IPS-NIHi7 (cell line): ENCODE data around the gene DUSP7.

ENCODE experiments used
- DNase-seq: peaks from one replicate; pipeline ENCODE4 v3.0.0; 2012; ENCODE audit warnings: mixed read lengths; ENCODE audit errors: extremely low spot score

DUSP7 gene

GRCh38 chr3:52026041-52026440 is 30.3 kb downstream of the DUSP7 start:
- no peak for DNase-seq

- DNase-seq, result no peak
Observed at GRCh38 chr3:52025453-52025852, 30.9 kb downstream of the DUSP7 start.

GRCh38 chr3:52024765-52025452 is 31.5 kb downstream of the DUSP7 start:
- DNase-seq, result no peak

- no peak for DNase-seq
Observed at GRCh38 chr3:52023860-52024764, 32.3 kb downstream of the DUSP7 start.

GRCh38 chr3:52023101-52023770 is 33.1 kb downstream of the DUSP7 start:
- no peak for DNase-seq

- peak; percentile 66 for DNase-seq
Observed at GRCh38 chr3:52022323-52023100, 33.9 kb downstream of the DUSP7 start.

- no peak for DNase-seq
Observed at GRCh38 chr3:52021489-52022268, 34.7 kb downstream of the DUSP7 start.

GRCh38 chr3:52020796-52021195 is 35.6 kb downstream of the DUSP7 start:
- DNase-seq, result no peak

- no peak for DNase-seq
Observed at GRCh38 chr3:52019352-52020080, 36.9 kb downstream of the DUSP7 start.

GRCh38 chr3:52018319-52019000 is 37.9 kb downstream of the DUSP7 start:
- DNase-seq, result no peak

GRCh38 chr3:52017586-52017985 is 38.8 kb downstream of the DUSP7 start:
- no peak for DNase-seq

- DNase-seq, result no peak
Observed at GRCh38 chr3:52015438-52016228, 40.7 kb downstream of the DUSP7 start.

GRCh38 chr3:52014613-52015012 is 41.8 kb downstream of the DUSP7 start:
- DNase-seq, result peak; percentile 79

GRCh38 chr3:52013802-52014598 is 42.4 kb downstream of the DUSP7 start:
- DNase-seq, result no peak

- no peak for DNase-seq
Observed at GRCh38 chr3:52012699-52013098, 43.7 kb downstream of the DUSP7 start.

- no peak for DNase-seq
Observed at GRCh38 chr3:52010431-52010830, 45.9 kb downstream of the DUSP7 start.

GRCh38 chr3:52007291-52007690 is 49.1 kb downstream of the DUSP7 start:
- no peak for DNase-seq

GRCh38 chr3:52006820-52007133 is 49.6 kb downstream of the DUSP7 start:
- DNase-seq, result no peak
